Right atrium auricular region (tissue), 2 donors: ENCODE results near the gene ZNF677. TPM values are rescaled to one million over a fixed set of nuclear protein-coding genes. Genes with fewer than 3 reads are reported as not detected.
"Not testable (repeated sequence)": the region's sequence is repeated elsewhere in the genome, so short reads cannot be mapped to it uniquely, and the experiment has no call there.

Source experiments
- DNase-seq: peaks from one replicate; pipeline ENCODE4 v3.0.0-alpha.2; 2019; ENCODE audit warnings: low spot score
- H3K27ac ChIP-seq, 2 donors: fragments of 200-600 bp; sonication (generic); 1 replicate in 1 of 2; 2 replicates in 1 of 2; pipeline ENCODE4 v1.5.1; 2016 to 2019
- H3K27me3 ChIP-seq, 2 donors: fragments of 200-600 bp; sonication (generic); one replicate each; pipeline versions ENCODE4 v1.5.1 to v1.6.0; 2017 to 2019
- H3K36me3 ChIP-seq: fragments of 200-600 bp; sonication (generic); one replicate; pipeline ENCODE4 v1.5.1; 2016
- H3K4me1 ChIP-seq, 2 donors: fragments of 200-600 bp; sonication (generic); one replicate each; pipeline versions ENCODE4 v1.5.1 to v1.6.0; 2017 to 2019
- H3K4me3 ChIP-seq, 2 donors: fragments of 200-600 bp; sonication (generic); 1 replicate in 1 of 2; 2 replicates in 1 of 2; pipeline ENCODE4 v1.5.1; 2017 to 2019; ENCODE audit warnings: mild to moderate bottlenecking in 1 of 2, moderate library complexity in 1 of 2
- H3K9me3 ChIP-seq, 2 donors: fragments of 200-600 bp; sonication (generic); one replicate each; pipeline ENCODE4 v1.5.1; 2019
- CTCF ChIP-seq, 2 donors: fragments of 200-600 bp; sonication (generic); IDR thresholded peaks; one replicate each; pipeline ENCODE4 v1.5.1; 2019; ENCODE audit warnings: antibody characterized with exemption in 2 of 2
- total RNA-seq, 2 donors: library from RNA; depleted of rRNA; stranded (reverse); fragments of >200 nt; gene quantifications; one replicate each; pipeline ENCODE4 v1.1.0, GENCODE V29; 2016

Gene ZNF677
- total RNA-seq, 2 donors from 2014 or later = 10.7 to 21.3 TPM

- no peak for TF ChIP-seq CTCF (IDR thresholded peaks at IDR 0.05)
- no peak for DNase-seq
- no peak overlapping the region for H3K27ac ChIP-seq
- peak overlapping the region; percentile 68 to 72 for H3K4me3 ChIP-seq
- H3K9me3 ChIP-seq = peaks cover 0 to under 1% of the 10 kb centered on the region in 2 donors
- no peaks in the 10 kb centered on the region for H3K36me3 ChIP-seq
- H3K27me3 ChIP-seq = no peaks in the 10 kb centered on the region
- H3K4me1 ChIP-seq = peaks cover 0 to 22% of the 10 kb centered on the region in 2 donors
Observed at GRCh38 chr19:53193535-53194222, 61.0 kb downstream of the ZNF677 start.

DNA sequence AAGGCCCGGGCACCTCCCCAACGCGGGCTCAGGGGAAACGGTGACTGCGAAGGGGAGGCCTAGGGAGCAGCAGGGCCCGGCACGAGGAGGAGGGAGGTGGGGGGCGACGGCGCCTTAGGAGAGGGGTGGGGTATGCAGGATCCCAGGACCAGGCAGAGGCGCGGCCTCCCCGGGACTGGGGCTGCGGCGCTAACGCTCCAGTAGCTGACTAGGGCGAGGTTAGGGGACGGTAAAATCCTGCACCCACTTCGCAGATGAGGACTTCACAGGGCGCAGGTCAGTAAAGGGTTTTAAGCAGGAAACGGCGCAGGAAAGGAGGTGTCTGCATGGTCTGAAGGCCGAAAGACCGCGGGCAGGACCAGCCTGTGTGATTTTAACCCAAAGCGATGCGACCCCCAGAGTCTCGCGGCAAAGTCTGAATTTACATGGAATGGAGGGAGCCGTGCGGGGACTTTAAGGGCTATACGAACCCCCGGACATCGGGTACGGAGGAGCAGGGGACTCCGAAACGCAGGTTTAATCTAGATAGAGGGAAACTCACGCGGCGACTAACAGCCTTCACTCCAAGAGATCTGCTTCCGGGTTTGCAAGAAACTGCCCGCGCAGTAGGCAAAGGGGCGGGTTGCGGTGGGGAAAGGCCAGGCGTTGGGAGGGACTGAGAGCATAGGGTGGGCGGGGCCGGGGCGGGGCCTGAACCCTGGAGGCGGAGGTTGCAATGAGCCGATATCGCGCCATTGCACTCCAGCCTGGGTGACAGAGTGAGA, 61.7 kb downstream of the ZNF677 start, which contains the start of gene ZNF665:
Gene ZNF665 (minus strand): TSS at position 588 of the 764 bp plus-strand sequence. CDS start 10,460 bp downstream, outside the sequence.
- Histone ChIP-seq H3K36me3 (no peaks in the 10 kb centered on the region), H3K9me3 (no peaks in the 10 kb centered on the region), H3K27me3 (no peaks in the 10 kb centered on the region), H3K4me1 (peaks cover 0 to 22% of the 10 kb centered on the region in 2 donors), H3K27ac (peak within 1 kb of the TSS; percentile 64 to 68), H3K4me3 (peak within 1 kb of the TSS; percentile 68 to 72)
- no peak for TF ChIP-seq CTCF (IDR thresholded peaks at IDR 0.05)
- peak; percentile 94 for DNase-seq

DNA sequence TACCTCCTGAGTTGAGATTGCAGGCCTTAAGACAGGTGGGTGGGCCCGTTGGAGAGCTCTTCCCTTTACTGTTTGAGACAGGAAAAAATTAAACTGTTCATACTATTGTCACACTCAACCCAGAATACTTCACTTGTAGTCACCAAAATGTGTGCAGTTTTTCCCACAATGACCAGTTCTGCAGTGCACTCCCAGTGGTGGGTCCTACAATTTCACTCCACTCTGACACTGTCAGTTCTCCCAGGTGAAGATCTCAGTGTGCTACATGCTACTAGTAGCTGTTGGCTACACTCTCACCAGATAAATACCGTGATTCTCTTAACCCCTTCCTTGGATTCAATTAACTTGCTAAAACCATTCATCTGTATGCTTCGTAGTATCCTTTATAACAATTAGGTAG, 64.4 kb downstream of the ZNF677 start:
- no peaks in the 10 kb centered on the region for H3K36me3 ChIP-seq
- no peak overlapping the region for H3K4me3 ChIP-seq
- TF ChIP-seq CTCF (IDR thresholded peaks at IDR 0.05) = no peak
- H3K27me3 ChIP-seq = no peaks in the 10 kb centered on the region
- H3K9me3 ChIP-seq = no peaks in the 10 kb centered on the region
- DNase-seq = no peak
- H3K27ac ChIP-seq = no peak overlapping the region
- H3K4me1 ChIP-seq = peaks cover 0 to 11% of the 10 kb centered on the region in 2 donors

- H3K27me3 ChIP-seq, H3K9me3 ChIP-seq, H3K36me3 ChIP-seq, H3K27ac ChIP-seq, DNase-seq, H3K4me3 ChIP-seq: not testable (repeated sequence)
- peaks cover 0 to 11% of the 10 kb centered on the region in 2 donors for H3K4me1 ChIP-seq
Observed at GRCh38 chr19:53189691-53190198, 64.9 kb downstream of the ZNF677 start.

Other genes starting within 250 kb of the ZNF677 start
- not detected for gene ERVV-1, start 241.0 kb downstream of the ZNF677 start, total RNA-seq
- gene ERVV-2, start 210.1 kb downstream of the ZNF677 start, total RNA-seq = not detected
- 10 to 100 TPM; 16.6 to 19.2 TPM for gene ZNF160, start 151.5 kb downstream of the ZNF677 start, total RNA-seq
- gene ZNF415, start 122.0 kb downstream of the ZNF677 start, total RNA-seq = 10 to 100 TPM; 14.1 to 24.7 TPM
- gene ZNF347, start 95.8 kb downstream of the ZNF677 start, total RNA-seq = 1 to 10 TPM; 4.1 to 5.1 TPM
- gene ZNF665, start 61.5 kb downstream of the ZNF677 start, total RNA-seq = 1 to 10 TPM; 1.1 to 2.2 TPM
- not detected for gene VN1R2, start 3.4 kb upstream of the ZNF677 start, total RNA-seq
- gene VN1R4, start 12.8 kb upstream of the ZNF677 start, total RNA-seq = not detected
- gene ZNF845, start 78.9 kb upstream of the ZNF677 start, total RNA-seq = 1 to 10 TPM; 2.4 to 3.3 TPM
- gene ZNF525, start 110.8 kb upstream of the ZNF677 start, total RNA-seq = 1 to 10 TPM; 3.2 to 3.3 TPM
- gene ZNF765, start 140.3 kb upstream of the ZNF677 start, total RNA-seq = 1 to 10 TPM; 2.3 to 4.2 TPM
- gene ZNF761, start 177.1 kb upstream of the ZNF677 start, total RNA-seq = 1 to 10 TPM; 3.8 to 6.0 TPM
- 1 to 10 TPM in 1 of 2 donors, under 1 TPM in 1; 0.63 to 1.3 TPM for gene ZNF813, start 212.9 kb upstream of the ZNF677 start, total RNA-seq